ENCODE measurements around the gene RXFP1.
A peak's percentile ranks its signal among the peaks of the same experiment; 100 is the strongest.
"Not testable (repeated sequence)": the region's sequence is repeated elsewhere in the genome, so short reads cannot be mapped to it uniquely, and the experiment has no call there.

RXFP1 gene

DNA sequence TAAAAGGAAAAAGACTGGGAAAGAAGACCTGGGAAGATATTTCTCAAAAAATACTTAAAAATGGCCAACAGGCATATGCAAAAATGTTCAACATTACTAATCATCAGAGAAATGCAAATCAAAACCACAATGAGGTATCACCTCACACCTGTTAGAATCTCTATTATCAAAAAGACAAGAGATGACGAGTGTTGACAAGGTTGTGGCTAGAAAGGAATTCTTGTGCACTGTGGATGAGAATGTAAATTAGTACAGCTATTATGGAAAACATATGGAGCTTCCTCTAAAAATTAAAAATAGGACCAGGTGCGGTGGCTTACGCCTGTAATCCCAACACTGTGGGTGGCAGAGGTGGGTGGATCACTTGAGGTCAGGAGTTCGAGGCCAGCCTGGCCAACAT lies 100.0 kb downstream of the RXFP1 start:
- no peak overlapping the region for H3K27ac Mint-ChIP-seq
- no peaks in the 10 kb centered on the region for H3K36me3 Mint-ChIP-seq
- H3K4me3 Mint-ChIP-seq = no peak overlapping the region
- H3K27me3 Mint-ChIP-seq = peaks cover 17% of the 10 kb centered on the region
- H3K9me3 Mint-ChIP-seq (ENCODE audit: low read depth) = no peaks in the 10 kb centered on the region
- H3K4me1 Mint-ChIP-seq (ENCODE audit: low read depth) = no peaks in the 10 kb centered on the region

GRCh38 chr4:158622251-158622650 lies 100.6 kb downstream of the RXFP1 start:
- Mint-ChIP-seq H3K4me3 (no peak overlapping the region), H3K27me3 (peaks cover 15% of the 10 kb centered on the region), H3K9me3 (ENCODE audit: low read depth) (no peaks in the 10 kb centered on the region), H3K36me3 (no peaks in the 10 kb centered on the region), H3K27ac (no peak overlapping the region), H3K4me1 (ENCODE audit: low read depth) (no peaks in the 10 kb centered on the region)

DNA sequence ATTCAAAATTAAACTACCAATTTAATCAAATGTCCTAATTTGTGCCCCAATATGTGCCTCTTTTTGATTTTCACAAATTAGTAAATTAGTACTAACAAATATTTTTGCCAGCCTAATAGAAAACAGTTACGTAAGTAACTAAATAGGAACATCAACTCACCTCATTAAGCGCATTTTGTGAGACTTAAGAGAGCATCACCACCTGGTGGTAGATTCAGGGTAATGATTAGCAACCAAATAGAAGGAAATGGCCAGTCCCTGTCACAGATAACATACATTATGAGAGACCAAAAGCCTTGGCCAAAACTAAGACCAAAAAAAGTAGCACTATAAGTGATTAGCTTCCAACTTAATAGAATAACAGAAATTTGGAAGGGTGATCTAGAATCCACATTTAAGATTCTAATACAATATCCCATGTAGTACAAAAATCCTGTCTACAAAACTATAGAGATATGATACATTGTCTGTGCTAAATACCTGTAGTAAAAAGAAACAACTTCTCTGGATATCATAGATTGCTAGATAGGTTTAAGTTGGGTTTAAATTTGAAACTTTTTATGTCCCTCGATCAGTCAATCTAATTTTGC lies 103.3 kb downstream of the RXFP1 start:
- no peaks in the 10 kb centered on the region for H3K36me3 Mint-ChIP-seq
- no peak overlapping the region for H3K27ac Mint-ChIP-seq
- H3K4me1 Mint-ChIP-seq (ENCODE audit: low read depth) = no peaks in the 10 kb centered on the region
- peaks cover 13% of the 10 kb centered on the region for H3K27me3 Mint-ChIP-seq
- H3K9me3 Mint-ChIP-seq (ENCODE audit: low read depth) = no peaks in the 10 kb centered on the region
- H3K4me3 Mint-ChIP-seq = no peak overlapping the region

DNA sequence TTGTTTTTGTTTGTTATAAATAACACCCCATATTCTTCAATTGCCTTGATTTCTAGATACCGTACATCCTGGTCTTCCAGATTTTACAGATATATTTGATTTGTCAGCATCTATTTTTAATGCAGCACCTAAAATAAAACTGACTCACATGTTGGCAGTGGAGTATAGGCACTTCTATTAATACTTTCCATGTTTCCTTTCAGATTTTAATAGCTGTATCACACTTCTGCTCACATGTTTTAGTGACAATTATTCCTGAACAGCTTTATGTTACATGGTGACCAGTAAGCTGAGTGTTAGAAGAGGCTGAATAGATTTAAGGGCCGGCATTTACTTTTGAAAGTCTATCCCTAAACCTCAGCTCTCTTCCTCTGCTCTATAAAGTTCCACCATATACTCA lies 103.9 kb downstream of the RXFP1 start:
- Mint-ChIP-seq H3K4me3 (no peak overlapping the region), H3K27me3 (peaks cover 13% of the 10 kb centered on the region), H3K36me3 (no peaks in the 10 kb centered on the region), H3K4me1 (ENCODE audit: low read depth) (no peaks in the 10 kb centered on the region), H3K27ac (no peak overlapping the region), H3K9me3 (ENCODE audit: low read depth) (no peaks in the 10 kb centered on the region)

- Mint-ChIP-seq H3K4me3 (no peak overlapping the region), H3K27ac (no peak overlapping the region), H3K4me1 (ENCODE audit: low read depth) (no peaks in the 10 kb centered on the region), H3K27me3 (peaks cover 4% of the 10 kb centered on the region), H3K36me3 (no peaks in the 10 kb centered on the region), H3K9me3 (ENCODE audit: low read depth) (no peaks in the 10 kb centered on the region)
Observed at GRCh38 chr4:158630893-158631292, 109.2 kb downstream of the RXFP1 start.

DNA sequence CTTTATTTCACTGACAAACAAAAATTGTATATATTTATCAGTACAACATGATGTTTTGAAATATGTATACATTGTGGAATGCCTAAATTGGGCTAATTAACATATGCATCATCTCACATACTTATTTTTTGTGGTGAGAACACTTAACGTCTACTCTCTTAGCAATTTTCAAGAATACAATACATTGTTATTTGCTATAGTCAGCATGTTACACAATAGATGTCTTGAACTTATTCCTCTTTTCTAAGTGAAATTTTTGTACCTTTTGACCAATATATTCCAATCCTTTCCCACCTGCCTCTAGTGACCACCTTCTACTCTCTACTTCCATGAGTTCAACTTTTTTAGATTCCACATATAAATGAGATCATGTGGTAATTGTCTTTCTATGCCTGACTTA lies 114.9 kb downstream of the RXFP1 start:
- H3K4me3 Mint-ChIP-seq = no peak overlapping the region
- no peak overlapping the region for H3K27ac Mint-ChIP-seq
- peaks cover 13% of the 10 kb centered on the region for H3K27me3 Mint-ChIP-seq
- H3K36me3 Mint-ChIP-seq = no peaks in the 10 kb centered on the region
- no peaks in the 10 kb centered on the region for H3K4me1 Mint-ChIP-seq (ENCODE audit: low read depth)
- H3K9me3 Mint-ChIP-seq (ENCODE audit: low read depth) = peaks cover 4% of the 10 kb centered on the region

GRCh38 chr4:158644356-158644755 lies 122.7 kb downstream of the RXFP1 start:
- H3K27me3 Mint-ChIP-seq = peaks cover 18% of the 10 kb centered on the region
- peaks cover 4% of the 10 kb centered on the region for H3K9me3 Mint-ChIP-seq (ENCODE audit: low read depth)
- H3K36me3 Mint-ChIP-seq = no peaks in the 10 kb centered on the region
- no peak overlapping the region for H3K27ac Mint-ChIP-seq
- H3K4me1 Mint-ChIP-seq (ENCODE audit: low read depth) = no peaks in the 10 kb centered on the region
- H3K4me3 Mint-ChIP-seq = no peak overlapping the region

GRCh38 chr4:158644760-158645159 lies 123.1 kb downstream of the RXFP1 start:
- Mint-ChIP-seq H3K27ac (no peak overlapping the region), H3K4me1 (ENCODE audit: low read depth) (no peaks in the 10 kb centered on the region), H3K27me3 (peaks cover 18% of the 10 kb centered on the region), H3K9me3 (ENCODE audit: low read depth) (peaks cover 4% of the 10 kb centered on the region), H3K4me3 (no peak overlapping the region), H3K36me3 (no peaks in the 10 kb centered on the region)

DNA sequence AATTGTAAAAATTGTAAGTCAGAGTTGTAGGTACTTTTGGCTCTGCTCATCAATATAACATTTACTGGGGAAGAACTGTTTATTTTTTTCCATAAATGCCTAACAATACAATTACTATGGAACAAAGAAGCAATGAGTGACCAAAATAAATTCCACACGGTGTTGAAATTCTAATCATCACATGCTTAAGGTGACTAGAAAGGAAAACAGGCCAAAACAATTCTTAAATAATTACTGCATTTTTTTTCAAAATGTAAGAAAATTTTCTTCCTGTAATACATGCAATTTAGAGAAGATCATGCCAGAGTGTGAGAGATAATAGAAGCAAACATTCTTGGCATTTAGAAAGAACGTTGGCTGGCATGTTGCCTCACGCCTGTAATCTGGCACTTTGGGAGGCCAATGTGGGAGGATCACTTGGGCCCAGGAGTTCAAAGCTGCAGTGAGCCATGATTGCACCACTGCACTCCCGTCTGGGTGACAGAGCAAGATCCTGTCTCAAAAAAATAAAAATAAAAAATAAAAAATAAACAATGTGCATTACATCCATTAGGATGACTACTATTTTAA lies 127.5 kb downstream of the RXFP1 start:
- Mint-ChIP-seq H3K9me3 (ENCODE audit: low read depth) (no peaks in the 10 kb centered on the region), H3K27ac (no peak overlapping the region), H3K4me1 (ENCODE audit: low read depth) (peaks cover 10% of the 10 kb centered on the region), H3K36me3 (no peaks in the 10 kb centered on the region), H3K4me3 (no peak overlapping the region), H3K27me3 (peaks cover 7% of the 10 kb centered on the region)

- no peaks in the 10 kb centered on the region for H3K9me3 Mint-ChIP-seq (ENCODE audit: low read depth)
- peaks cover 10% of the 10 kb centered on the region for H3K4me1 Mint-ChIP-seq (ENCODE audit: low read depth)
- no peaks in the 10 kb centered on the region for H3K36me3 Mint-ChIP-seq
- H3K27ac Mint-ChIP-seq = no peak overlapping the region
- peak overlapping the region; percentile 30 for H3K4me3 Mint-ChIP-seq
- no peaks in the 10 kb centered on the region for H3K27me3 Mint-ChIP-seq
Observed at GRCh38 chr4:158652920-158653319, 131.2 kb downstream of the RXFP1 start.

GRCh38 chr4:158656439-158656838 lies 134.8 kb downstream of the RXFP1 start:
- Mint-ChIP-seq H3K27me3 (peaks cover 6% of the 10 kb centered on the region), H3K36me3 (no peaks in the 10 kb centered on the region), H3K4me3 (no peak overlapping the region), H3K27ac (no peak overlapping the region), H3K4me1 (ENCODE audit: low read depth) (peaks cover 10% of the 10 kb centered on the region), H3K9me3 (ENCODE audit: low read depth) (no peaks in the 10 kb centered on the region)

DNA sequence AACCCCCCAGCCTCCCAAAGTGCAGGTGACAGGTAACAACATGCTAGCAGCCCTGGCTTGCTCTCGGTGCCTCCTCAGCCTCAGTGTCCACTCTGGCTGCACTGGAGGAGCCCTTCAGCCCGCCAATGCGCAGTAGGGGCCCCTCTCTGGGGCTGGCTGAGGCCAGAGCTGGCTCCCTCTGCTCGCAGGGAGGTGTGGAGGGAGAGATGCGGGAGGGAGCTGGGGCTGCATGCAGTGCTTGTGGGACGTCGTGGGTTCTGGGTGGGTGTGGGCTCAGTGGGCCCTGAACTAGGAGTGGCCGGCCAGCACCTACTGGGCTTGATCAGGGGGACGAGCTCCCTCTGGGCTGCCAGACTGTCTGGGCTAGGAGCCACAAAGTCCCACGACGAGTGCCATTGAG lies 135.6 kb downstream of the RXFP1 start:
- H3K36me3 Mint-ChIP-seq = no peaks in the 10 kb centered on the region
- no peaks in the 10 kb centered on the region for H3K9me3 Mint-ChIP-seq (ENCODE audit: low read depth)
- peaks cover 6% of the 10 kb centered on the region for H3K27me3 Mint-ChIP-seq
- H3K4me3 Mint-ChIP-seq = no peak overlapping the region
- H3K4me1 Mint-ChIP-seq (ENCODE audit: low read depth) = peaks cover 8% of the 10 kb centered on the region
- no peak overlapping the region for H3K27ac Mint-ChIP-seq

GRCh38 chr4:158663255-158663654 lies 141.6 kb downstream of the RXFP1 start:
- H3K4me1 Mint-ChIP-seq (ENCODE audit: low read depth); H3K4me3 Mint-ChIP-seq; H3K9me3 Mint-ChIP-seq (ENCODE audit: low read depth); H3K36me3 Mint-ChIP-seq; H3K27me3 Mint-ChIP-seq; H3K27ac Mint-ChIP-seq: not testable (repeated sequence)

GRCh38 chr4:158663707-158664625 lies 142.3 kb downstream of the RXFP1 start:
- H3K4me1 Mint-ChIP-seq (ENCODE audit: low read depth); H3K27ac Mint-ChIP-seq; H3K4me3 Mint-ChIP-seq; H3K36me3 Mint-ChIP-seq; H3K9me3 Mint-ChIP-seq (ENCODE audit: low read depth); H3K27me3 Mint-ChIP-seq: not testable (repeated sequence)

DNA sequence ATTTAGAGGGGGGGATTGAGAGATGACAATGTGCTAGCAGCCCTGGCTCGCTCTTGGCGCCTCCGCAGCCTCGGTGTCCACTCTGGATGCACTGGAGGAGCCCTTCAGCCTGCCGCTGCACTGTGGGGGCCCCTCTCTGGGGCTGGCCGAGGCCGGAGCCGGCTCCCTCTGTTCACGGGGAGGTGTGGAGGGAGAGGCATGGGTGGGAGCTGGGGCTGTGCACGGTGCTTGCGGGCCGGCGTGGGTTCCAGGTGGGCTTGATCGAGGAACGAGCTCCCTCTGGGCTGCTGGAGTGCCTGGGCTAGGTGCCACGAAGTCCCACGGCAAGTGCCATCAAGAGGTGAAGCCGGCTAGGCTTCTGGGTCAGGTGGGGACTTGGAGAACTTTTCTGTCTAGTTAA lies 143.1 kb downstream of the RXFP1 start:
- no peaks in the 10 kb centered on the region for H3K4me1 Mint-ChIP-seq (ENCODE audit: low read depth)
- H3K9me3 Mint-ChIP-seq (ENCODE audit: low read depth) = no peaks in the 10 kb centered on the region
- H3K4me3 Mint-ChIP-seq = no peak overlapping the region
- no peaks in the 10 kb centered on the region for H3K27me3 Mint-ChIP-seq
- H3K36me3 Mint-ChIP-seq = peaks cover 2% of the 10 kb centered on the region
- H3K27ac Mint-ChIP-seq = no peak overlapping the region

All from activated naive CD8-positive, alpha-beta T cell (primary cell).